ENCODE data around the gene PPP4R1.
"Not testable (repeated sequence)": the region's sequence is repeated elsewhere in the genome, so short reads cannot be mapped to it uniquely, and the experiment has no call there.

PPP4R1 gene

DNA sequence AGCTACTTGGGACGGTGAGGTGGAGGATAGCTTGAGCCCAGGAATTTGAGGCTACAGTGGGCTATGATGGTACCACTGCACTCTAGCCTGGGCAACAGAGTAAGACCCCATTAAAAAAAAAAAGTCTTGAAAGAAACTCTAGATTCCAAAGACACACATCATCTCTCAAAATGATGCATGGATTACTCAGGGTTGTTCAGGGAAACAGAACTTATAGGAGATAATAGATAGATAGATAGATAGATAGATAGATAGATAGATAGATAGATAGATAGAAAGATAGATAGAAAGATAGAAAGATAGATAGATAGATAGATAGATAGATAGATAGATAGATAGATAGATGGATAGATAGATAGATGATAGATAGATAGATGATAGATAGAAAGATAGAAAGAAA, 26.7 kb upstream of the PPP4R1 start:
- ATAC-seq, H3K27me3 Mint-ChIP-seq, H3K4me3 Mint-ChIP-seq, H3K4me1 Mint-ChIP-seq, DNase-seq, H3K9me3 Mint-ChIP-seq, H3K27ac Mint-ChIP-seq: not testable (repeated sequence)

DNA sequence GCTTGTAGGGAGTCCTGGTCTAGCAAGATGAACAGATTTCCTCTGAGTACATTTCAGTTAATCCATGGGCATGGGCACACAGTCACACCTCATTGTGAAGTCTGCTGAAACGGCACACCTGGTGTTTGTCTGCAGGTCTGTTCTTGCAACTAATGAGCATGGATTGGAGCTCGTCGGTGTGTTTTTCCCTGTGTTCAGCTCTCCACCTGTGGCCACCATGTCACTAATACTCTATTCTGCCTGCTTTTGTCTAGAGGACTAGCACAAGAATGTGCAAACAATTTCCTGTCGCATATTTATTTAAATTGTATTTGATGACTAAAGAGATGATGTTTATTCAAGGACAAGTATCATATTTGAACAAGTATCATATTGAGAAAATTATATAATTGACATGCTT, 24.5 kb upstream of the PPP4R1 start:
- no peak for ATAC-seq
- Mint-ChIP-seq H3K27me3 (no peaks in the 10 kb centered on the region), H3K9me3 (no peaks in the 10 kb centered on the region), H3K27ac (no peak overlapping the region), H3K4me1 (no peaks in the 10 kb centered on the region), H3K4me3 (no peak overlapping the region)
- no peak for DNase-seq

DNA sequence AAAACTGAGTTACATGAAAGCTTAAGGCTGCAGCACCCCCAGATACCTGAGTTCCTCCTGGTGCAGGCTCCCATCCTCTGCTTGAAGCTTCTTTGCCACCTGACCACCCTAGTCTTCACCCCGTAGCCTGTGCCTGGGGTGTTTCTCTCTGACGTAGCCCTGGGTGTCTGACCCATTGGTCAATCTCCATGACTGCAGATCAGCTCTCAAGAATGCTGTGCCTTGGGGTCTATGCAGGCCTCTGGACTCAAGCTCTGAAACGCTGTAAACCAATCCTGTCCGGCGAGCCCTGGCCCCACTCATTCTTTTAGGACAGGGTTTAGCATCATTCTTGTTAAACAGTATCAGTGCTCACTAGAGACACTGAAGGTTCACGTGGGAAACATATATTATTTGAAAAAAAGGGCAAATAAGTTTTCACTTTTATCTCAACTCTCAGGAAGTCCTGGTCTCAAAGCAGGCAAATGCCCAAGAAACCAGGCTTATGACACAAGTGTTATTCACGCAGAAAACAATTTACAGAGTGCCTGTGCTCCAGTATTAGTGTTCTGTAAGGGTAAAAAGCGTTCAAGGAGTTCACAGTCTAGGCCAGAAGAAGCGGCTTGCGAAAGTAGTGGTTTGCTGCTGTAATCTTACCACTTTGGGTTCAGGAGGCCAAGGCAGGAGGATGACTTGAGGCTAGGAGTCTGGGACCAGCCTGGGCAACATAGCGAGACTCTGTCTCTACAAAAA, 22.8 kb upstream of the PPP4R1 start:
- ATAC-seq (no peak), DNase-seq (no peak)
- H3K27ac Mint-ChIP-seq, result no peak overlapping the region
- no peaks in the 10 kb centered on the region for H3K9me3 Mint-ChIP-seq
- H3K27me3 Mint-ChIP-seq, result no peaks in the 10 kb centered on the region
- H3K4me3 Mint-ChIP-seq, result no peak overlapping the region
- no peaks in the 10 kb centered on the region for H3K4me1 Mint-ChIP-seq

DNA sequence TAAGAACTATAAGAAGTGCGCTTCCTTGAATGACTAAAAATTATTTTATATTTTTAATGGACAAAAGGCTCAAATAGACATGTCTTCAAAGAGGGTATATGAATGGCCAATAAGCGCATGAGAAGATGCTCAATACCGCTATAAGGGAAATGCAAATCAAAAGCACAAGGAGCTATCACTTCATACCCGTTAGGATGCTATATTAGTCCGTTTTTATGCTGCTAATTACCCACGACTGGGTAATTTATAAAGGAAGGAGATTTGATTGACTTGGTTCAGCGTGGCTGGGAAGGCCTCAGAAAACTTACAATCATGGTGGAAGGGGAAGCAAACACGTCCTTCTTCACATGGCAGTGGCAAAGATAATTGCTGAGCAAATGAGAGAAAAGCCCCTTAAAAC, 20.5 kb upstream of the PPP4R1 start:
- no peaks in the 10 kb centered on the region for H3K27me3 Mint-ChIP-seq
- DNase-seq (no peak), ATAC-seq (no peak)
- H3K9me3 Mint-ChIP-seq, result no peaks in the 10 kb centered on the region
- no peaks in the 10 kb centered on the region for H3K4me1 Mint-ChIP-seq
- no peak overlapping the region for H3K4me3 Mint-ChIP-seq
- no peak overlapping the region for H3K27ac Mint-ChIP-seq

GRCh38 chr18:9631814-9632496, 17.6 kb upstream of the PPP4R1 start:
- Mint-ChIP-seq H3K27ac (no peak overlapping the region), H3K4me1 (no peaks in the 10 kb centered on the region), H3K4me3 (no peak overlapping the region), H3K9me3 (no peaks in the 10 kb centered on the region), H3K27me3 (no peaks in the 10 kb centered on the region)
- DNase-seq, result no peak
- ATAC-seq, result no peak

DNA sequence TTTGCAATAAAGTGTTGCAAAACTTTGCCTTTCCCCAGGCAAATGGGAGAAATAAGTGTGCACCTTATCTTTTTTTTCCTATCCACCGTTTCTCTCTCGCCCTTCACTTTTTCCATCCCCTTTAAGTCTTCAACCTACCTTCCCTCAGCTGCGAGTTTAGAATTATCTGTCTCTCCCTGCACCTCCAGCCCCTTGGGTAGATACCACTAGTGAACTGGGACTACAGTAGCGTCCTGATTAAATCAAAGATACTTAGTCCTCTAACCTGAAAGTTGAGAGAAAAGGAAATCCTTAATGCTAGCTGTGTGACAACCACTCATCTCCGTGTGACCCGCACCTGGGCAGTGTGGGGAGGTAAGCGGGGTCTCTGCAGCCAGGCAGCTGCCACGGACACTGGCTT, 16.1 kb upstream of the PPP4R1 start:
- DNase-seq (no peak), ATAC-seq (no peak)
- no peaks in the 10 kb centered on the region for H3K9me3 Mint-ChIP-seq
- H3K4me3 Mint-ChIP-seq, result no peak overlapping the region
- no peak overlapping the region for H3K27ac Mint-ChIP-seq
- no peaks in the 10 kb centered on the region for H3K27me3 Mint-ChIP-seq
- no peaks in the 10 kb centered on the region for H3K4me1 Mint-ChIP-seq

GRCh38 chr18:9629709-9630108, 15.3 kb upstream of the PPP4R1 start:
- DNase-seq (no peak), ATAC-seq (no peak)
- Mint-ChIP-seq H3K4me1 (no peaks in the 10 kb centered on the region), H3K4me3 (no peak overlapping the region), H3K27me3 (no peaks in the 10 kb centered on the region), H3K27ac (no peak overlapping the region), H3K9me3 (no peaks in the 10 kb centered on the region)

DNA sequence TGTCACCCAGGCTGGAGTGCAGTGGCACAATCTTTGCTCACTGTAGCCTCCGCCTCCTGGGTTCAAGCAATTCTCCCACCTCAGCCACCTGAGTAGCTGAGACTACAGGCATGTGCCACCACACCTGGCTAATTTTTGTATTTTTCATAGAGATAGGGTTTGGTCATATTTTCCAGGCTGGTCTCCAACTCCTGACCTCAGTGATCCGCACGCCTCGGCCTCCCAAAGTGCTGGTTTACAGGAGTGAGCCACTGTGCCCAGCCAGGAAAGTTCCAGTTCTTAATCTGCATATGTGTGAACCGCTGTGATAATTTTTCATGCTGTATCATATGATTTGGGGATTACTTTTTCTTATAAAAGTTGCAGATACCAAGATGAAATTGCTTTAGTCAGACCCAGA, 14.6 kb upstream of the PPP4R1 start:
- Mint-ChIP-seq H3K27me3 (no peaks in the 10 kb centered on the region), H3K4me1 (no peaks in the 10 kb centered on the region), H3K27ac (no peak overlapping the region), H3K4me3 (no peak overlapping the region), H3K9me3 (no peaks in the 10 kb centered on the region)
- DNase-seq (no peak), ATAC-seq (no peak)

- Mint-ChIP-seq H3K4me1 (no peaks in the 10 kb centered on the region), H3K27me3 (no peaks in the 10 kb centered on the region), H3K9me3 (no peaks in the 10 kb centered on the region), H3K4me3 (no peak overlapping the region), H3K27ac (peak overlapping the region in 1 of 2 donors; percentile 11)
- DNase-seq (no peak), ATAC-seq (no peak)
Observed at GRCh38 chr18:9627642-9628041, 13.3 kb upstream of the PPP4R1 start.

- DNase-seq, result no peak
- H3K27ac Mint-ChIP-seq, result no peak overlapping the region
- no peak for ATAC-seq
- H3K27me3 Mint-ChIP-seq, result no peaks in the 10 kb centered on the region
- peaks cover 14% of the 10 kb centered on the region for H3K4me1 Mint-ChIP-seq
- H3K9me3 Mint-ChIP-seq, result no peaks in the 10 kb centered on the region
- no peak overlapping the region for H3K4me3 Mint-ChIP-seq
Observed at GRCh38 chr18:9619990-9620389, 5.6 kb upstream of the PPP4R1 start.

DNA sequence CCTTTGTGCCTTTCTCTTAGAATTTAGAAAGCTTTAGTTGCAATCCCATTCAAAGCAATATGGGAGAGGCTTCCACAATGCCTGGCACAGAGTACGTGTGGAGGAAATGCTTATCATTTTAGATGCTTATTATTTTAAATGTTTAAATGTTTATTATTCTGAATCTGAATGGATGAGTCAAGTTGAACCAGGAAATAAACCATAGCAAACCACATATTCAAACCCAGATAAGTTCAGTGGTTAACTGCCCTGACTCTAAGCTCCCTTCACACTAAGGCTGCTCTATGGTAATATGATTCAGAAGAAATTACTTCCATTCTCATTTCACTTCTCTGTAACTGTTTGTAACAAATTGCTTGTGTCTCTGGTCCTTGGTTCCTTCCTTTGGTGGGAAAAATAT, 5.2 kb upstream of the PPP4R1 start:
- H3K27me3 Mint-ChIP-seq, result no peaks in the 10 kb centered on the region
- H3K4me1 Mint-ChIP-seq, result peaks cover 14% of the 10 kb centered on the region
- peak; percentile 82 for ATAC-seq
- no peak overlapping the region for H3K27ac Mint-ChIP-seq
- no peak for DNase-seq
- no peak overlapping the region for H3K4me3 Mint-ChIP-seq
- no peaks in the 10 kb centered on the region for H3K9me3 Mint-ChIP-seq

DNA sequence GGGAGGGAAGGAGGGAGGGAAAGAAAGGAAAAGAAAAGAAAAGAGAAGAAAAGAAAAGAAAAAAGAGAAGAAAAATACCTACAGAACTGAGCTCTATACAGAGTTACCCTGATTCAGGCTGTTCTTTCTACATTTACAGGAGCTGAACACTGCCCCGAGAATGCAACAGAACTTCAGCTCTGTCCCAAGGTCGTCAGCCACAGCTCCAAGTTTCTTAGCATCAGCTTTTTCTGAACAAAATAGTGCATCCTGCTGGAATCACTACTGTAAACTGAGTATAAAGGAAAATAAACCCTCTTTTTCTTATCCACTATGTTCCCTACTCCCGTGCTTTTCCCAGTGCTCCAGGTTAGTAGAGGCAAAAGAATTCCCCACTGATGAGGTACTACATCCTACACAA, 4.7 kb upstream of the PPP4R1 start:
- Mint-ChIP-seq H3K27me3 (no peaks in the 10 kb centered on the region), H3K9me3 (no peaks in the 10 kb centered on the region), H3K27ac (no peak overlapping the region), H3K4me3 (no peak overlapping the region), H3K4me1 (peaks cover 14% of the 10 kb centered on the region)
- no peak for DNase-seq
- no peak for ATAC-seq

- H3K4me1 Mint-ChIP-seq, result peaks cover 31% of the 10 kb centered on the region
- H3K27me3 Mint-ChIP-seq, result no peaks in the 10 kb centered on the region
- H3K4me3 Mint-ChIP-seq, result no peak overlapping the region
- H3K27ac Mint-ChIP-seq, result no peak overlapping the region
- DNase-seq (no peak), ATAC-seq (no peak)
- H3K9me3 Mint-ChIP-seq, result no peaks in the 10 kb centered on the region
Observed at GRCh38 chr18:9617006-9617542, 2.7 kb upstream of the PPP4R1 start.

DNA sequence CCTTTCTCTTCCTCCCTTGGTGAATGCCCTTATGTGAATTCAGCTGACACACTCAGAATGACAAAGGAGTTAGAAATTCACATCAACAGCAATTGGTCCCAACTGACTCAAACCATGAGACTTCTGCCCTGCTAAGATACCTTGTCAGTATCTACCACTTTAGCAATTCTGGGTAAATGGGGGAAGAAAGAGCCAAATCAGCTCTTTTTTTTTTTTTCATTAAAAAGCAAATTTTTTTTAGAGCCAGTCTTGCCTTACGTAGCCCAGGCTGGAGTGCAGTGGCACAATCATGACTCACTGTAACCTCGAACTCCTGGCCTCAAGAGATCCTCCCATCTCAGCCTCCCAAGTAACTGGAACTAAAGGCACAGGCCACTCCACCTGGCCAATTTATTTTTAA, 1.7 kb upstream of the PPP4R1 start:
- DNase-seq (no peak), ATAC-seq (no peak)
- Mint-ChIP-seq H3K27ac (no peak overlapping the region), H3K4me3 (no peak overlapping the region), H3K9me3 (no peaks in the 10 kb centered on the region), H3K27me3 (no peaks in the 10 kb centered on the region), H3K4me1 (peaks cover 39% of the 10 kb centered on the region)

- peak overlapping the region; percentile 77 to 81 for H3K4me3 Mint-ChIP-seq
- H3K9me3 Mint-ChIP-seq, result no peaks in the 10 kb centered on the region
- no peaks in the 10 kb centered on the region for H3K27me3 Mint-ChIP-seq
- DNase-seq (no peak), ATAC-seq (no peak)
- peak overlapping the region; percentile 63 to 76 for H3K27ac Mint-ChIP-seq
- H3K4me1 Mint-ChIP-seq, result peaks cover 40% of the 10 kb centered on the region
Observed at GRCh38 chr18:9615280-9615797, 980 bp upstream of the PPP4R1 start.

Measured in stimulated activated naive CD8-positive, alpha-beta T cell treated with anti-CD3 and anti-CD28 coated beads, Interleukin-15, amount 100 ng/mL, for 72 hours (primary cell).